HG03432 (cell line): Measurements from ENCODE around the gene PCBD2.
"Not testable (repeated sequence)": the region's sequence is repeated elsewhere in the genome, so short reads cannot be mapped to it uniquely, and the experiment has no call there.

Source experiments
- ATAC-seq: cut with Tn5 transposase; IDR thresholded peaks from one replicate; pipeline ENCODE4 v1.9.1; 2021; ENCODE audit warnings: mild to moderate bottlenecking, moderate library complexity; ENCODE audit not compliant: unreplicated experiment

The PCBD2 gene

GRCh38 chr5:134904610-134905245, at the start of gene PCBD2:
Gene PCBD2 (plus strand): TSS chr5:134905131. CDS start chr5:134905140, 9 bp downstream.
- peak; percentile 82 for ATAC-seq

DNA sequence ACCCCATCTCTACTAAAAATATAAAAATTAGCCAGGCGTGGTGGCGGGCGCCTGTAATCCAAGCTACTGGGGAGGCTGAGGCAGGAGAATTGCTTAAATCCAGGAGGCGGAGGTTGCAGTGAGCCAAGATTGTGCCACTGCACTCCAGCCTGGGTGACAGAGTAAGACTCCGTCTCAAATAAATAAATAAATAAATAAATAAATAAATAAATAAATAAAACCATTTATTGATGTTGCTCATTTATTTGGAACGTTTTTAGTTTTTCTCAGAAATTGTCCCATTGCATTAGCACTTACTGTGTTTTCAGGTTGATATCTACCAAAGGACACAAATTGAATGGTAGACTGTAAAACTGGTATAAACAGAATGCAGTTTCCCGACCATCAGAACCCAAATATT, 48.5 kb upstream of the PCBD2 start:
- not testable (repeated sequence) for ATAC-seq

DNA sequence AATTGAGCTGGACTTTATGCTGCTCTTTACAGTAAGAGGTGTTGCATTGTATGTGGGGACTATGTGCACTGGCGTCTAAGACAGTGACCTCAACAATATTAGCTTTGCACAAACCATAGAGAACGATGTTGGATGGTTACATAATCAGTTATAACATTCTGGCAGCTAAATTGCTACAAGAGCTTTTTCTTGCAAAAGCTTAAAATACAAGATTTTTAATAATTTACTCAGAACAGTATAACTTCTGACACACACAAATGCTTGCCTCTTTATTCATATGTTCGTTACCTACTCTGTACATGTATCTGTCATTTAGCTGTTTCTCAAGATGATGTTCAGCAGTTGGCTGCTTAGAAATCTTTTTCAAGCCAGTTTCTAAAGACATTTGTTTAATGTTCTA, 47.5 kb upstream of the PCBD2 start:
- ATAC-seq, result no peak

- no peak for ATAC-seq
These were observed 40.2 kb upstream of the PCBD2 start for GRCh38 chr5:134864707-134865106.

DNA sequence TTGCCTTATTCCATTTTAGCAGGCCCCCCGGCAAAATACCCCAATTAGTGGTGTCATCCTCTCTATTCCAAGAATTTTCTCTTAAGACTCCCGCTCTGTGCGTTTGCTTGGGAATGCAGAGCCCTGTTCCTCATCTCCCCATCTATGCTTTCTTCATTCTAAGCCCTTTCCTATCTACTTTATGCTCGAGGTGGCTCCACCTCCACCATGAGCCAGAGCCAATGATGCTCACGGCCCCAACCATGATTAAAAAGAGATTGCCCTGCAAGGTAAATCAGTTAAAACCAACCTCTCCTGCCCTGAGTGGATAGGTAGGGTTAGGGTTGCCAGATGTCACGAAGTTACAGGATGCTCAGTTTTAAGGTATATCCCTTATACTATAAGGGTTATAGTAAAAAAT, 31.4 kb upstream of the PCBD2 start:
- no peak for ATAC-seq

GRCh38 chr5:134873987-134874830, 30.7 kb upstream of the PCBD2 start, which contains the start of gene TXNDC15:
Gene TXNDC15 (plus strand): TSS chr5:134874371. CDS start chr5:134874428, 57 bp downstream.
- peak; percentile 90 for ATAC-seq

GRCh38 chr5:134874831-134875655, 29.9 kb upstream of the PCBD2 start:
- ATAC-seq, result peak; percentile 30

GRCh38 chr5:134877159-134877558, 27.8 kb upstream of the PCBD2 start:
- ATAC-seq, result peak; percentile 34

- ATAC-seq, result no peak
These were observed 26.5 kb upstream of the PCBD2 start for GRCh38 chr5:134878403-134878802.

- no peak for ATAC-seq
These were observed 25.5 kb upstream of the PCBD2 start for GRCh38 chr5:134879456-134879855.

DNA sequence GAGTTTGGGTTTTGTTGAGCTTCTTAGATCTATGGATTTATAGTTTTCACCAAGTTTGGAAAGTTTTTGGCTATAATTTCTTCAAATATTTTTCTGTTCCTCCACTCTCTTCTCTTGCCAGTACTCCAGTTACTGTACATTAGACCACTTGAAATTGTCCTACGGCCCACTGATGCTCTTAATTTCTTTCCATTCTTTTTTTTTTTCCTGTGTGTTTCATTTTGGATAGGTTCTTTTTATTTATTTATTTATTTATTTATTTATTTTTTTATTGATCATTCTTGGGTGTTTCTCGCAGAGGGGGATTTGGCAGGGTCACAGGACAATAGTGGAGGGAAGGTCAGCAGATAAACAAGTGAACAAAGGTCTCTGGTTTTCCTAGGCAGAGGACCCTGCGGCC, 24.0 kb upstream of the PCBD2 start:
- ATAC-seq, result not testable (repeated sequence)

GRCh38 chr5:134881711-134882110, 23.2 kb upstream of the PCBD2 start:
- not testable (repeated sequence) for ATAC-seq

DNA sequence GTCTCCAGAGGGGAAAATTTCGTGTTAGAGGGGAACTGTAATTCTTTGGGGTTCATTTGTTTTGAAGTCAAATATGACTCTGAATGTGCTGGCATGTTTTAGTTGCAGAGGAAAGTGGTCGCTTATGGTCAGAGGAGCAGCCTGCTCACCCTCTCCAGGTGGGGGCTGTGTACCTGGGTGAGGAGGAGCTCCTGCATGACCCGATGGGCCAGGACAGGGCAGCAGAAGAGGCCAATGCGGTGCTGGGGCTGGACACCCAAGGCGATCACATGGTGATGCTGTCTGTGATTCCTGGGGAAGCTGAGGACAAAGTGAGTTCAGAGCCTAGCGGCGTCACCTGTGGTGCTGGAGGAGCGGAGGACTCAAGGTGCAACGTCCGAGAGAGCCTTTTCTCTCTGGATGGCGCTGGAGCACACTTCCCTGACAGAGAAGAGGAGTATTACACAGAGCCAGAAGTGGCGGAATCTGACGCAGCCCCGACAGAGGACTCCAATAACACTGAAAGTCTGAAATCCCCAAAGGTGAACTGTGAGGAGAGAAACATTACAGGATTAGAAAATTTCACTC, 17.3 kb upstream of the PCBD2 start:
- ATAC-seq, result no peak

DNA sequence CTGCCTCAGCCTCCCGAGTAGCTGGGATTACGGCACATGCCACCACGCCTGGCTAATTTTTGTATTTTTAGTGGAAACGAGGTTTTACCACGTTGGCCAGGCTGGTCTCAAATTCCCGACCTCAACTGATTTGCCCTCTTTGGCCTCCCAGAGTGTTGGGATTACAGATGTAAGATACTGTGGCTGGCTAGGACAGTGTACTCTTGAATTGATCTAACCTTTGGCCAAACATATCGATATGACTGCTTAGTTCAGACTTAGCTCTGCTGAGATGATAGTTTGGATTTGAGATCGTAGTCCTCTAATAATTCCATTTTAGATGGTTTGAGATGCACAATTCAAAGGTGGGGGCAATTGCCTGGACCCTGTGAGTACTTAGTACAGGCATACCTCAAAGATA, 15.6 kb upstream of the PCBD2 start:
- ATAC-seq, result no peak

- no peak for ATAC-seq
These were observed 13.5 kb upstream of the PCBD2 start for GRCh38 chr5:134891473-134891872.

GRCh38 chr5:134892282-134892681, 12.6 kb upstream of the PCBD2 start:
- ATAC-seq, result no peak

DNA sequence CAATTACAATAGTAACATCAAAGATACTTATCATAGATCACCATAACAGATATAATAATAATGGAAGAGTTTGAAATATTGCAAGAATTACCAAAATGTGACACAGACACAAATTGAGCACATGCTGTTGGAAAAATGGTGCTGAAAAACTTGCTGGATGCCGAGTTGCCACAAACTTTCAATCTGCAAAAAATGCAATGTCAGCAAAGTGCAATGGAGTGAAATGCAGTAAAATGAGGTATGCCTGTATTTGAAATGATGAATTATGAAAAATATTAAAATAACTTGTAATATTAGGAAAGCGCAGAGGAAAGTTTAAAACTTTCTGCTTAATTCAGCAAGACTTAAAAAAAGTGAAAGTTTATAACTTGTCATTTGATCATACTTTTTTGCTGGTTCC, 12.0 kb upstream of the PCBD2 start:
- ATAC-seq, result no peak

- ATAC-seq, result no peak
These were observed 11.0 kb upstream of the PCBD2 start for GRCh38 chr5:134893748-134894505.

DNA sequence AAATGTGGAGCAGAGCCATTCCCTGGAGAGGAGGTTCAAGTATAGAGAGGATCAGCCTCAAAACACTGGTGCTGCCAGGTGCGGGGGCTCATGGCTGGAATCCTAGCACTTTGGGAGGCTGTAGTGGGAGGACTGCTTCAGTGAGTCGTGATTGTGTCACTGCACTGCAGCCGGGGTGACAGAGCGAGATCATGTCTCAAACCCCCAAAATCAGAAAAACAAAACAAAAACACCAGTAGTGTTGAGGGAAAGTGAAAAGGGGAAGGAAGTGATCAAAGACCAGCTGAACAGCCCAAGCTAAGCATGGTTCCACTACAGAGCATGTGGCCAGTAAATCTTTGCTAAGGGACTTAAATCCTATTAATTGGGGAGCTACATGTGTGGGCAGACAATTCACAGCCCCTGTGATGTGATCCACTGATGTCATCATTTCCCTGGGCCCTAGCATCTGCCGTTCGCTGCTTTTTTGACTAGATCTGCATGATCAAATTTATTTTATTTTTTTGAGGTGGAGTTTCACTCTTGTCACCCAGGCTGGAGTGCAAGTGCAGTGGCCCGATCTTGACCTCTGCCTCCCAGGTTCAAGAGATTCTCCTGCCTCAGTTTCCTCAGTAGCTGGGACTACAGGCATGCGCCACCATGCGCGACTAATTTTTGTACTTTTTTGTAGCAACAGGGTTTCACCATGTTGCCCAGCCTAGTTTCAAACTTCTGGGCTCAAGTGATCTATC, 2.7 kb upstream of the PCBD2 start:
- no peak for ATAC-seq
